IPS-20b (cell line): ENCODE data around the gene RFX3.

Source experiments
- H3K27ac ChIP-seq: one replicate; pipeline ENCODE4 v1.5.1; 2013; ENCODE audit warnings: low read length
- H3K27me3 ChIP-seq: 2 replicates; pipeline ENCODE4 v1.6.1; 2013; ENCODE audit warnings: mild to moderate bottlenecking, low read length, inconsistent platforms; ENCODE audit not compliant: insufficient read depth
- H3K36me3 ChIP-seq: 2 replicates; pipeline ENCODE4 v1.6.1; 2013; ENCODE audit warnings: low read depth, mild to moderate bottlenecking, inconsistent platforms, low read length, moderate library complexity; ENCODE audit not compliant: insufficient read depth
- H3K4me1 ChIP-seq: 2 replicates; pipeline ENCODE4 v1.6.1; 2013; ENCODE audit warnings: mild to moderate bottlenecking, control low read depth, inconsistent platforms, low read length, moderate library complexity; ENCODE audit not compliant: insufficient read depth
- H3K4me3 ChIP-seq: 2 replicates; pipeline ENCODE4 v1.5.1; 2013; ENCODE audit warnings: mild to moderate bottlenecking, low read length, inconsistent platforms
- H3K9ac ChIP-seq: 2 replicates; pipeline ENCODE4 v1.6.1; 2013; ENCODE audit warnings: low read depth, mild to moderate bottlenecking, inconsistent platforms, low read length, moderate library complexity
- H3K9me3 ChIP-seq: 2 replicates; pipeline ENCODE4 v1.6.1; 2013; ENCODE audit warnings: mild to moderate bottlenecking, low read depth, low read length, inconsistent platforms; ENCODE audit not compliant: insufficient read depth

RFX3 gene

GRCh38 chr9:3447788-3448187, 78.0 kb downstream of the RFX3 start:
- Histone ChIP-seq H3K4me3 (no peak overlapping the region), H3K27ac (no peak overlapping the region), H3K9ac (no peak overlapping the region), H3K36me3 (no peaks in the 10 kb centered on the region), H3K9me3 (no peaks in the 10 kb centered on the region), H3K27me3 (no peaks in the 10 kb centered on the region), H3K4me1 (no peaks in the 10 kb centered on the region)

GRCh38 chr9:3447143-3447542, 78.7 kb downstream of the RFX3 start:
- Histone ChIP-seq H3K36me3 (no peaks in the 10 kb centered on the region), H3K9ac (no peak overlapping the region), H3K27ac (no peak overlapping the region), H3K9me3 (no peaks in the 10 kb centered on the region), H3K4me1 (no peaks in the 10 kb centered on the region), H3K4me3 (no peak overlapping the region), H3K27me3 (no peaks in the 10 kb centered on the region)

- Histone ChIP-seq H3K4me3 (no peak overlapping the region), H3K9ac (no peak overlapping the region), H3K36me3 (no peaks in the 10 kb centered on the region), H3K9me3 (no peaks in the 10 kb centered on the region), H3K27me3 (no peaks in the 10 kb centered on the region), H3K4me1 (no peaks in the 10 kb centered on the region), H3K27ac (no peak overlapping the region)
Observed at GRCh38 chr9:3446313-3446712, 79.5 kb downstream of the RFX3 start.

- Histone ChIP-seq H3K36me3 (no peaks in the 10 kb centered on the region), H3K4me3 (no peak overlapping the region), H3K27me3 (no peaks in the 10 kb centered on the region), H3K4me1 (no peaks in the 10 kb centered on the region), H3K9ac (no peak overlapping the region), H3K27ac (no peak overlapping the region), H3K9me3 (no peaks in the 10 kb centered on the region)
Observed at GRCh38 chr9:3444016-3444415, 81.8 kb downstream of the RFX3 start.

GRCh38 chr9:3441197-3441816, 84.5 kb downstream of the RFX3 start:
- no peak overlapping the region for H3K27ac ChIP-seq
- no peaks in the 10 kb centered on the region for H3K4me1 ChIP-seq

GRCh38 chr9:3436629-3437420, 89.0 kb downstream of the RFX3 start:
- H3K4me1 ChIP-seq = no peaks in the 10 kb centered on the region
- H3K9ac ChIP-seq = no peak overlapping the region
- H3K4me3 ChIP-seq = no peak overlapping the region
- no peaks in the 10 kb centered on the region for H3K9me3 ChIP-seq
- no peak overlapping the region for H3K27ac ChIP-seq
- H3K36me3 ChIP-seq = no peaks in the 10 kb centered on the region
- H3K27me3 ChIP-seq = no peaks in the 10 kb centered on the region

More at GRCh38 chr9:3441197-3441816, 84.5 kb downstream of the RFX3 start:
- Histone ChIP-seq H3K9ac (no peak overlapping the region), H3K9me3 (no peaks in the 10 kb centered on the region), H3K36me3 (no peaks in the 10 kb centered on the region), H3K4me3 (no peak overlapping the region), H3K27me3 (no peaks in the 10 kb centered on the region)

- Histone ChIP-seq H3K9me3 (no peaks in the 10 kb centered on the region), H3K4me1 (no peaks in the 10 kb centered on the region), H3K27me3 (no peaks in the 10 kb centered on the region), H3K4me3 (no peak overlapping the region), H3K9ac (no peak overlapping the region), H3K36me3 (no peaks in the 10 kb centered on the region), H3K27ac (no peak overlapping the region)
Observed at GRCh38 chr9:3435732-3436131, 90.1 kb downstream of the RFX3 start.

GRCh38 chr9:3434594-3434993, 91.2 kb downstream of the RFX3 start:
- Histone ChIP-seq H3K27me3 (no peaks in the 10 kb centered on the region), H3K4me3 (no peak overlapping the region), H3K9me3 (no peaks in the 10 kb centered on the region), H3K9ac (no peak overlapping the region), H3K4me1 (no peaks in the 10 kb centered on the region), H3K36me3 (no peaks in the 10 kb centered on the region), H3K27ac (no peak overlapping the region)

GRCh38 chr9:3433754-3434153, 92.0 kb downstream of the RFX3 start:
- H3K9me3 ChIP-seq = no peaks in the 10 kb centered on the region
- no peak overlapping the region for H3K27ac ChIP-seq
- H3K4me3 ChIP-seq = no peak overlapping the region
- H3K27me3 ChIP-seq = no peaks in the 10 kb centered on the region
- H3K4me1 ChIP-seq = no peaks in the 10 kb centered on the region
- H3K36me3 ChIP-seq = no peaks in the 10 kb centered on the region
- H3K9ac ChIP-seq = no peak overlapping the region

GRCh38 chr9:3433066-3433465, 92.7 kb downstream of the RFX3 start:
- H3K27ac ChIP-seq = no peak overlapping the region
- H3K36me3 ChIP-seq = no peaks in the 10 kb centered on the region
- no peaks in the 10 kb centered on the region for H3K9me3 ChIP-seq
- no peaks in the 10 kb centered on the region for H3K4me1 ChIP-seq
- no peaks in the 10 kb centered on the region for H3K27me3 ChIP-seq
- no peak overlapping the region for H3K4me3 ChIP-seq
- no peak overlapping the region for H3K9ac ChIP-seq

- no peaks in the 10 kb centered on the region for H3K36me3 ChIP-seq
- H3K9ac ChIP-seq = no peak overlapping the region
- H3K27ac ChIP-seq = no peak overlapping the region
- H3K9me3 ChIP-seq = peaks cover under 1% of the 10 kb centered on the region; the same call in 1 of the 2 replicates
- no peaks in the 10 kb centered on the region for H3K4me1 ChIP-seq
- H3K27me3 ChIP-seq = no peaks in the 10 kb centered on the region
- no peak overlapping the region for H3K4me3 ChIP-seq
Observed at GRCh38 chr9:3431890-3432289, 93.9 kb downstream of the RFX3 start.

GRCh38 chr9:3419893-3420292, 105.9 kb downstream of the RFX3 start:
- no peaks in the 10 kb centered on the region for H3K36me3 ChIP-seq
- no peaks in the 10 kb centered on the region for H3K4me1 ChIP-seq
- H3K27ac ChIP-seq = no peak overlapping the region
- H3K27me3 ChIP-seq = no peaks in the 10 kb centered on the region
- no peak overlapping the region for H3K9ac ChIP-seq
- H3K4me3 ChIP-seq = no peak overlapping the region
- H3K9me3 ChIP-seq = no peaks in the 10 kb centered on the region
